ENCODE results near the gene DEXI. TPM values are rescaled to one million over a fixed set of nuclear protein-coding genes. Genes with fewer than 3 reads are reported as not detected.

Gene DEXI
- total RNA-seq, 1 donor from 2014 or later, result 36.3 TPM

DNA sequence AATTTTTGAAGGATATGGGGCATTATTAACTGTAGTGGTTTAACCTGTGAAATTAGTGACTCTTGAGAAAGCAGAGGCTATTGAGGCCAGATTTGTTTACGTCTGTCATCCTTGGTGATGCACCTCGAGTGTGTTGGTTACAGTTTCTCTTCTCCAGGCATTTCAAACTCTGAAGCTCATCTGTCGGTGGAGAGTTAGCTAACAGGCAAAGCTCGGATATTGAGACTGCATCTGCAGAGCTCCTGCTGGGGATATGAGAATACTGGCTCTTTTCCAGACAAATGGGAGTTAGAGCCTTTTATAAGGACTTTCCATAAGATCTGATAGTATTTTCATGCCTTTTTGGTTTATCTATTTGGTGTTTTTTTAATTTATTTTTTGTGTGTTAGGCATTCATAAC, 8.8 kb upstream of the DEXI start:
- H3K36me3 ChIP-seq, result no peaks in the 10 kb centered on the region
- peaks cover 26% of the 10 kb centered on the region for H3K4me1 ChIP-seq
- ATAC-seq (no peak), DNase-seq (no peak)
- intact Hi-C loops (cut with DNase I), result no loop called here
- no peaks in the 10 kb centered on the region for H3K27me3 ChIP-seq
- no peak overlapping the region for H3K27ac ChIP-seq
- no peak for TF ChIP-seq CTCF (IDR thresholded peaks at IDR 0.05)
- H3K4me3 ChIP-seq, result no peak overlapping the region
- H3K9me3 ChIP-seq, result no peaks in the 10 kb centered on the region

- TF ChIP-seq CTCF (IDR thresholded peaks at IDR 0.05), result no peak
- H3K4me3 ChIP-seq, result no peak overlapping the region
- intact Hi-C loops (cut with DNase I), result no loop called here
- DNase-seq (peak; percentile 40), ATAC-seq (no peak)
- no peaks in the 10 kb centered on the region for H3K27me3 ChIP-seq
- H3K36me3 ChIP-seq, result no peaks in the 10 kb centered on the region
- no peak overlapping the region for H3K27ac ChIP-seq
- H3K9me3 ChIP-seq, result no peaks in the 10 kb centered on the region
- peaks cover 33% of the 10 kb centered on the region for H3K4me1 ChIP-seq
Measured at GRCh38 chr16:10950393-10950792, 8.1 kb upstream of the DEXI start.

DNA sequence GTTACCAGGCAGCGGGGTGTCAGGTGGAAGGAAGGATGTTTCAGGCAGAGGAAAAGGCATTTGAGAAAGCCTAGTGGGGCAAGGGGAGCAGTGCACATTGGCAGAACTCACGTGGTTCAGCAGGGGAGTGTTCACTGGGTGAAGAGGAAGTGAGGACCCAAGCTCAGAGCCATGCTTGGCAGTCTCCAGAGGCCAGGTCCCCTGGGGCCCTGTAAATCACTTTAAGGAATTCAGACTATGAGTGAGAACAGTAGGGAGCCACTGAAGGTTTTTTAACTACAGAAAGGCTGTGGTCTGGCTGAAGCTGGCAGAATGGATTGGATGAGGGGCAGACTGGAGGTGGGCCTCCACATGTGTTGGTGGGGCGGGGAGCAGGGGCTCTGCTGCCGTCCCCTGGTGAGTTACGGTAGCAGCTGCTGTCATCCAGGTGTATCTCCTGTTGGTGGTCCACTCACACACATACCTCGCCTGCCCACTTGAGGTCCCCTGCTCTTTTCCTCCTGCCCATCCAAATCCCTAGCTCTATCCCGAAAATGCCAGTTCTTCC, 7.2 kb upstream of the DEXI start:
- no peak overlapping the region for H3K4me3 ChIP-seq
- TF ChIP-seq CTCF (IDR thresholded peaks at IDR 0.05), result no peak
- no peaks in the 10 kb centered on the region for H3K36me3 ChIP-seq
- H3K4me1 ChIP-seq, result peaks cover 37% of the 10 kb centered on the region
- no peak for DNase-seq
- no peaks in the 10 kb centered on the region for H3K9me3 ChIP-seq
- ATAC-seq, result peak; percentile 58
- no peak overlapping the region for H3K27ac ChIP-seq
- H3K27me3 ChIP-seq, result no peaks in the 10 kb centered on the region
- intact Hi-C loops (cut with DNase I), result no loop called here

DNA sequence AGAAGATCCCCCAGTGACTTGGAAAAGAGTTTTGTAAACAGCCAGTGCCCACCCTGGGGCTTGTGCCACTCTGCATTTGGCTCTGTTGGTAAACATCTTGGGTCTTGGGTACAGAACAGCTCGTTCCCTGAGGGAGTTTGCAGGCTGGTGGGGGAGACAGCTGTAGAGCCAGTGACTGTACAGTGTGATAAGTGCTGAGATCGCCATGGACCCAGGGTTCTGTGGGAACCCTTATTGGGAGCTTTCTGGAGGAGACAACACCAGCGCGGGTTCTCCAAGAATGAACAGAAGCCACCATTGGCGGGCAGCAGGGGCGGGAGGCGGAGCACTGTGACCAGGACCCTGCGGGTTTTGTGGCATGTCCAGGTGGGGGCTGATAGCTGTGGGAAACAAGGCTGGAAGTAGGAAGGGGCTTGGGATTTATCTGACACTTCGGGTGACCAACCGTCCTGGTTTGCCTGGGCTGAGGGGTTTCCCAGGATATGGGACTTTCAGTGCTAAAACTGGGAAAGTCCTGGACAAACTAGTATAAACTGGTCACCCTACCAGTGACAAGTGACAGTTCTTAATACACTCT, 5.0 kb upstream of the DEXI start:
- Histone ChIP-seq H3K9me3 (no peaks in the 10 kb centered on the region), H3K4me3 (no peak overlapping the region), H3K36me3 (no peaks in the 10 kb centered on the region), H3K4me1 (peaks cover 41% of the 10 kb centered on the region), H3K27me3 (no peaks in the 10 kb centered on the region), H3K27ac (no peak overlapping the region)
- intact Hi-C loops (cut with DNase I), result no loop called here
- TF ChIP-seq CTCF (IDR thresholded peaks at IDR 0.05), result no peak
- ATAC-seq (no peak), DNase-seq (peak; percentile 63)

DNA sequence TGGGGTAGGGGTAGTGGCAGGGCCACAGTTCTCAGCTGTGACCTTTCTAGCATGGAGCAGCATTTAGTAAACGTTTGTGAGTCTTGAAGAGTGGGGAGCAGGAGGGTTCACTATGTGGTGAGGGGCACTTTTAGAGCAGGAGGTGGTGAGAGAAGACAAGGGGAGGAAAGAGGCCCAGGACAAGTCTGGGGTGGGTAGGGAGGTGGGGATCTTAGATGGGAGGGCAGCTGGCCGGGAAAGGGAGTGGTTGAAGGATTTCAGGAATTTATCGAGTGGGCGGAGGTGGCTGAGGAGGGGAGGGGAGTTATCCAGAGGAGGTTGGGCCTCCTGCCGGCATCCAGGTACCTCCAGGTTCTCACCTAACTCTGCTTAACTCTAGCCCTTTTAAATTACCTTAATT, 4.0 kb upstream of the DEXI start:
- Histone ChIP-seq H3K4me1 (peaks cover 41% of the 10 kb centered on the region), H3K9me3 (no peaks in the 10 kb centered on the region), H3K27ac (peak overlapping the region; percentile 62), H3K36me3 (no peaks in the 10 kb centered on the region), H3K4me3 (peak overlapping the region; percentile 83), H3K27me3 (no peaks in the 10 kb centered on the region)
- DNase-seq (peak; percentile 77), ATAC-seq (peak; percentile 27)
- intact Hi-C loops (cut with DNase I), result no loop called here
- TF ChIP-seq CTCF (IDR thresholded peaks at IDR 0.05), result no peak

Data from upper lobe of right lung (tissue), 1 donor.